HepG2 (cell line): ENCODE results near the gene ITGB5. TPM values are rescaled to one million over a fixed set of nuclear protein-coding genes. Genes with fewer than 3 reads are reported as not detected.

Experiments
- ATAC-seq: fragments of 200-7000 bp; cut with Tn5 transposase; 3 replicates; pipeline ENCODE4 v1.9.1; 2020; ENCODE audit warnings: mild to moderate bottlenecking, moderate library complexity
- BruUV-seq: library from RNA; stranded (reverse); fragments of 400-500 nt; replicated peaks from 2 replicates; lab custom pipeline; 2021; lab: Mats Ljungman, UMichigan
- CTCF ChIA-PET: fragments of 300-600 bp; formaldehyde crosslinking; extraction: SDS; loops from one replicate; lab custom pipeline; 2021; ENCODE audit warnings: low total read pairs, inconsistent platforms, low intra/inter-chr PET ratio; lab: Yijun Ruan, JAX
- POLR2A ChIA-PET: fragments of 350-600 bp; sonication (Branson Sonifier 250); formaldehyde crosslinking; loops from one replicate; lab custom pipeline; 2020; ENCODE audit warnings: antibody characterized with exemption, inconsistent platforms; lab: Yijun Ruan, JAX
- DNase-seq: peaks from one replicate; pipeline ENCODE4 v3.0.0-alpha.2; 2015; ENCODE audit warnings: low spot score
- FAIRE-seq: peaks from 3 replicates; lab custom pipeline; 2011; peaks lifted over from hg19 to GRCh38; lab: Jason Lieb, UNC
- H2AFZ ChIP-seq: one replicate; pipeline ENCODE4 v1.6.1; 2011; ENCODE audit warnings: low read length, inconsistent platforms
- H3K27ac ChIP-seq: fragments of 300-600 bp; 3 replicates; pipeline ENCODE4 v1.8.0; 2011; ENCODE audit warnings: mixed run types, mild to moderate bottlenecking, mixed read lengths, low read length, inconsistent platforms; ENCODE audit not compliant: insufficient read depth; ENCODE audit errors: extremely low read length
- H3K27me3 ChIP-seq, 2 experiments: fragments of 200-600 bp in 1 of 2; 2 replicates in 1 of 2; 3 replicates in 1 of 2; pipeline versions ENCODE4 v1.6.0 to v1.8.0; 2011; ENCODE audit warnings: low read length in 2 of 2, mild to moderate bottlenecking in 2 of 2, moderate library complexity in 2 of 2, inconsistent platforms in 1 of 2; ENCODE audit not compliant: insufficient read depth in 2 of 2, control insufficient read depth in 1 of 2
- H3K36me3 ChIP-seq, 2 experiments: fragments of 200-600 bp in 1 of 2; replicated peaks in 1 of 2; 2 replicates in 1 of 2; 3 replicates in 1 of 2; pipeline versions ENCODE4 v1.5.1 to v1.8.0; 2011; ENCODE audit warnings: low read length in 2 of 2, inconsistent platforms in 1 of 2; ENCODE audit not compliant: insufficient read depth in 2 of 2, control insufficient read depth in 1 of 2
- H3K4me1 ChIP-seq: 2 replicates; pipeline ENCODE4 v1.5.1; 2012; ENCODE audit warnings: low read length, inconsistent platforms; ENCODE audit not compliant: insufficient read depth
- H3K4me2 ChIP-seq: 2 replicates; pipeline ENCODE4 v1.6.0; 2011; ENCODE audit warnings: low read depth, low read length, inconsistent platforms
- H3K4me3 ChIP-seq, 3 experiments: fragments of 200-600 bp in 1 of 3; sonication (generic), shearing (Covaris generic) in 1 of 3; replicated peaks in 1 of 3; 2 replicates each; pipeline ENCODE4 v1.5.1; 2011 to 2016; ENCODE audit warnings: low read length in 3 of 3, inconsistent platforms in 2 of 3, low read depth in 2 of 3, mild to moderate bottlenecking in 2 of 3, control low read depth in 1 of 3, mixed read lengths in 1 of 3; ENCODE audit not compliant: insufficient read depth in 1 of 3
- H3K79me2 ChIP-seq: one replicate; pipeline ENCODE4 v1.6.1; 2011; ENCODE audit warnings: low read length, inconsistent platforms; ENCODE audit not compliant: insufficient read depth
- H3K9ac ChIP-seq: 2 replicates; pipeline ENCODE4 v1.6.0; 2011; ENCODE audit warnings: mild to moderate bottlenecking, low read depth, low read length, inconsistent platforms; ENCODE audit not compliant: insufficient read depth
- H3K9me3 ChIP-seq: 2 replicates; pipeline ENCODE4 v1.5.1; 2012; ENCODE audit warnings: mild to moderate bottlenecking, low read length
- H4K20me1 ChIP-seq: 2 replicates; pipeline ENCODE4 v1.6.0; 2011; ENCODE audit warnings: inconsistent platforms, mild to moderate bottlenecking, low read length, moderate library complexity; ENCODE audit not compliant: insufficient read depth
- ATF3 ChIP-seq: sonication (generic); formaldehyde crosslinking; IDR thresholded peaks from 2 replicates; pipeline ENCODE4 v1.4.0; 2020; ENCODE audit warnings: missing genetic modification reagents
- GFI1 ChIP-seq: sonication (generic); formaldehyde crosslinking; IDR thresholded peaks from 2 replicates; pipeline ENCODE4 v1.5.0; 2020; ENCODE audit warnings: missing genetic modification reagents, mild to moderate bottlenecking, borderline replicate concordance
- NFIB ChIP-seq: sonication (generic); formaldehyde crosslinking; IDR thresholded peaks from 2 replicates; pipeline ENCODE4 v1.9.0; 2021; ENCODE audit warnings: missing genetic modification reagents, mild to moderate bottlenecking, borderline replicate concordance
- SNAI1 ChIP-seq: sonication (generic); formaldehyde crosslinking; IDR thresholded peaks from 2 replicates; pipeline ENCODE4 v1.5.0; 2020; ENCODE audit warnings: mild to moderate bottlenecking, missing genetic modification reagents, borderline replicate concordance
- YY1 ChIP-seq: IDR thresholded peaks from 2 replicates; pipeline ENCODE4 v1.6.1; 2011; ENCODE audit warnings: low read length, low read depth, moderate library complexity, mild to moderate bottlenecking; ENCODE audit not compliant: insufficient read depth, insufficient replicate concordance
- ZBTB34 ChIP-seq: sonication (generic); formaldehyde crosslinking; IDR thresholded peaks from 2 replicates; pipeline ENCODE4 v1.8.0; 2022; ENCODE audit warnings: mild to moderate bottlenecking, missing genetic modification reagents
- ZKSCAN8 ChIP-seq: IDR thresholded peaks from 2 replicates; pipeline ENCODE4 v1.6.1; 2016; ENCODE audit warnings: borderline replicate concordance, missing genetic modification reagents, missing compliant biosample characterization
- ZNF720 ChIP-seq: sonication (generic); formaldehyde crosslinking; IDR thresholded peaks from 2 replicates; pipeline ENCODE4 v1.4.0; 2020; ENCODE audit warnings: missing genetic modification reagents
- ZNF761 ChIP-seq: sonication (generic); formaldehyde crosslinking; conservative IDR thresholded peaks from 2 replicates; pipeline ENCODE4 v1.4.0; 2020; ENCODE audit warnings: mild to moderate bottlenecking, missing genetic modification reagents
- WGBS: methylation state at CpG from one replicate; pipeline ENCODE4 v1.1.6; 2017; ENCODE audit warnings: low lambda C conversion rate; 5-methylcytosine and 5-hydroxymethylcytosine counted together
- in situ Hi-C: cut with HindIII; loops from 2 replicates; pipeline ENCODE4 v1.10.0; 2017; ENCODE audit warnings: low pct_unique_long_range_greater_than_20kb; ENCODE audit not compliant: extremely low pct_ligation_motif_present
- intact Hi-C: fragments of 100-400 bp; cut with micrococcal nuclease; formaldehyde crosslinking; loops from one replicate; pipeline ENCODE4 v1.10.0; 2022; ENCODE audit not compliant: unreplicated experiment
- polyA plus RNA-seq, 8 experiments: library from polyadenylated mRNA; depleted of rRNA in 3 of 8; stranded (reverse) in 7 of 8; unstranded in 1 of 8; fragments of >200 nt; fragmentation: Illumina TruSeq in 4 of 8; extraction: Trizol in 4 of 8; gene quantifications; 2 replicates each; pipeline versions ENCODE4 v1.2.1 to v1.2.3, GENCODE V29; 2011 to 2016; ENCODE audit warnings: low read depth in 4 of 8, missing spikeins in 1 of 8, mixed read lengths in 1 of 8; ENCODE audit not compliant: insufficient read depth in 1 of 8
- total RNA-seq, 5 experiments: library from RNA; depleted of rRNA; stranded (reverse); fragments of >200 nt; fragmentation: Illumina TruSeq; extraction: Trizol; gene quantifications; 2 replicates each; pipeline ENCODE4 v1.2.3, GENCODE V29; 2016; ENCODE audit warnings: low read depth in 1 of 5

Gene ITGB5
- total and polyA plus RNA-seq, 2 of the 13 experiments (the other 11 are each of a cell fraction or from before 2014, with no cell fraction given), result 74.1 to 343 TPM

GRCh38 chr3:124817079-124817478 lies 70.1 kb downstream of the ITGB5 start:
- intact Hi-C loops, result no loop called here
- in situ Hi-C loops, result no loop called here
- BruUV-seq, result no TSS peak

More at GRCh38 chr3:124817079-124817478, 70.1 kb downstream of the ITGB5 start:
- H3K9me3 ChIP-seq, result no peaks in the 10 kb centered on the region
- H3K4me1 ChIP-seq, result peaks cover 72% of the 10 kb centered on the region
- POLR2A ChIA-PET, result interaction anchor here (0.6 kb wide), 1 partner anchor 10 kb away, joined by 3 read pairs; no protein-coding TSS in a partner anchor
- ATAC-seq (no peak), DNase-seq (no peak), FAIRE-seq (no peak)
- H3K4me2 ChIP-seq, result no peak overlapping the region
- H3K27ac ChIP-seq, result no peak overlapping the region
- no peak for TF ChIP-seq ZBTB34 (CRISPR knock-in tag)
- TF ChIP-seq ZNF720, result no peak
- no peak for TF ChIP-seq YY1
- TF ChIP-seq ATF3 (CRISPR knock-in tag), result no peak
- no peak for TF ChIP-seq NFIB (CRISPR knock-in tag)
- TF ChIP-seq ZKSCAN8 (CRISPR knock-in tag), result no peak
- no peak for TF ChIP-seq ZNF761
- no peak for TF ChIP-seq SNAI1 (CRISPR knock-in tag)
- TF ChIP-seq GFI1, result no peak
- no peak overlapping the region for H3K4me3 ChIP-seq
- CTCF ChIA-PET, result no interaction called here
- no peaks in the 10 kb centered on the region for H4K20me1 ChIP-seq
- no peak overlapping the region for H3K9ac ChIP-seq
- 86% methylated on average over 4 of the region's 6 CpGs for WGBS
- H3K36me3 ChIP-seq, result peaks cover 30 to 71% of the 10 kb centered on the region in 2 experiments
- no peaks in the 10 kb centered on the region for H3K79me2 ChIP-seq
- no peak overlapping the region for H2AFZ ChIP-seq
- H3K27me3 ChIP-seq, result no peaks in the 10 kb centered on the region
